GM19467 (cell line): ENCODE data around the gene UBR7.
A peak's percentile ranks its signal among the peaks of the same experiment; 100 is the strongest.
"Not testable (repeated sequence)": the region's sequence is repeated elsewhere in the genome, so short reads cannot be mapped to it uniquely, and the experiment has no call there.

Source experiments
- ATAC-seq: cut with Tn5 transposase; IDR thresholded peaks from one replicate; pipeline ENCODE4 v1.9.1; 2021; ENCODE audit warnings: mild to moderate bottlenecking, moderate library complexity; ENCODE audit not compliant: unreplicated experiment

Gene UBR7, protein sequence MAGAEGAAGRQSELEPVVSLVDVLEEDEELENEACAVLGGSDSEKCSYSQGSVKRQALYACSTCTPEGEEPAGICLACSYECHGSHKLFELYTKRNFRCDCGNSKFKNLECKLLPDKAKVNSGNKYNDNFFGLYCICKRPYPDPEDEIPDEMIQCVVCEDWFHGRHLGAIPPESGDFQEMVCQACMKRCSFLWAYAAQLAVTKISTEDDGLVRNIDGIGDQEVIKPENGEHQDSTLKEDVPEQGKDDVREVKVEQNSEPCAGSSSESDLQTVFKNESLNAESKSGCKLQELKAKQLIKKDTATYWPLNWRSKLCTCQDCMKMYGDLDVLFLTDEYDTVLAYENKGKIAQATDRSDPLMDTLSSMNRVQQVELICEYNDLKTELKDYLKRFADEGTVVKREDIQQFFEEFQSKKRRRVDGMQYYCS

GRCh38 chr14:93206793-93207467 lies at the start of gene UBR7, which contains the start of gene GON7:
Gene UBR7, plus strand, starts transcription at chr14:93207256. Its CDS starts 36 bp downstream, at chr14:93207292.
Gene GON7, minus strand, starts transcription at chr14:93207065. Its CDS starts 28 bp downstream, at chr14:93207037.
- ATAC-seq = peak; percentile 80

GRCh38 chr14:93158349-93158748 lies 48.7 kb upstream of the UBR7 start:
- not testable (repeated sequence) for ATAC-seq

GRCh38 chr14:93159625-93160352 lies 47.3 kb upstream of the UBR7 start:
- ATAC-seq = not testable (repeated sequence)

- ATAC-seq = no peak
Measured at GRCh38 chr14:93160353-93160801, 46.7 kb upstream of the UBR7 start.

GRCh38 chr14:93161411-93161940 lies 45.6 kb upstream of the UBR7 start:
- no peak for ATAC-seq

DNA sequence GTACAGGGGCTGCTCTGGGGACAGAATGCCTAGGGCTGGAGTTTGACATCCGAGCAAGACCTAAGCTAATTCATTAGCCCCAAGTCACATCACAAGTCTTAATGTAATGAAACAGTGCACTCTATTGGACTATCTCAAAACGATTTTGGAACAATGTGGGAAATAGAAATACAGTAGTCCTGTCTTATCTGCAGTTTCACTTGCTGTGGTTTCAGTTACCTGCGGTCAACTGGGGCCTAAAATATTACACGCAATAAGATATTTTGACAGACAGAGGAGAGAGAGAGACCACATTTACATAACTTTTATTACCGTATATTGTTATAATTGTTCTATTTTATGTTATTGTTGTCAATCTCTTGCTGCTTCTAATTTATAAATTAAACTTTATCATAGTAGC lies 43.5 kb upstream of the UBR7 start:
- ATAC-seq = no peak

DNA sequence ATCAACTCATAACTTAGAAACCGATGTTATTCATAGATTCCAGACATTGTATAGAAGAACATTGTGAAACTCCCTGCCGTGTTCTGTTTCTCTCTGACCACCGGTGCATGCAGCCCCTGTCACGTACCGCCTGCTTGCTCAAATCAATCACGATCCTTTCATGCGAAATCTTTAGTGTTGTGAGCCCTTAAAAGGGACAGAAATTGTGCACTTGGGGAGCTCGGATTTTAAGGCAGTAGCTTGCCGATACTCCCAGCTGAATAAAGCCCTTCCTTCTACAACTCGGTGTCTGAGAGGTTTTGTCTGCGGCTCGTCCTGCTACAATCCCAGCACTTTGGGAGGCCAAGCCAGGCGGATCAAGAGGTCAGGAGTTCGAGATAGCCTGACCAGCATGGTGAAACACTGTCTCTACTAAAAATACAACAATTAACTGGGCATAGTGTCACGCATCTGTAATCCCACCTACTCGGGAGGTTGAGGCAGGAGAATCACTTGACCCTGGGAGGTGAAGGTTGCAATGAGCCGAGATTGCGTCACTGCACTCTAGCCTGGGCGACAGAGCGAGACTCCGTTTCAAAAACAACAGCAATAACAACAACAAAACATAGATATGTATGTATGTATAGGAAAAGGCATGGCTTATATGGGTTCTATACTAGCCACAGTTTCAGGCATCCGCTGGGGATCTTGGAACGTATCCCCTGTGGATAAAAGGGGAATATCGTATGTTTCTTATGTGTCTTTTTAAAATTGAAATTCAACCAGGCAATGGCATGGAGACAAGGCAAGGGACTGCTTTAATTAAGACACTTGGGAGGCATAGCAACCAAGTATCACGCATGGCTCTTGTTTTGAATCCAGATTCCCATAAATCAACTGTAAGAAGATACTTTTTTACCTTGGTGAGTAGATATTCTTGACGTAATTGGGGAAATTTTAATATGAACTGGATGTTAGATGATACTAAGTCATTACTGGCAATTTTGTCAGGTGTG lies 41.5 kb upstream of the UBR7 start:
- not testable (repeated sequence) for ATAC-seq

- not testable (repeated sequence) for ATAC-seq
Measured at GRCh38 chr14:93168610-93169009, 38.4 kb upstream of the UBR7 start.

GRCh38 chr14:93169619-93170018 lies 37.4 kb upstream of the UBR7 start:
- ATAC-seq = not testable (repeated sequence)

DNA sequence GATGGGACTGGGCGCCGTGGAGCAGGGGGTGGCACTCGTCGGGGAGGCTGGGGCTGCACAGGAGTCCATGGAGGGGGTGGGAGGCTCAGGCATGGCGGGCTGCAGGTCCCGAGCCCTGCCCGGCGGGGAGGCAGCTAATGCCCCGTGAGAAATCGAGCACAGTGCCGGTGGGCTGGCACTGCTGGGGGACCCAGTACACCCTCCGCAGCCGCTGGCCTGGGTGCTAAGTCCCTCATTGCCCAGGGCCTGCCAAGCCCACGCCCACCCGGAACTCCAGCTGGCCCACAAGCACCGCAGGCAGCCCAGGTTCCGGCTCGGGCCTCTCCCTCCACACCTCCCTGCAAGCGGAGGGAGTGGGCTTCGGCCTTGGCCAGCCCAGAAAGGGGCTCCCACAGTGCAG lies 36.9 kb upstream of the UBR7 start:
- not testable (repeated sequence) for ATAC-seq

DNA sequence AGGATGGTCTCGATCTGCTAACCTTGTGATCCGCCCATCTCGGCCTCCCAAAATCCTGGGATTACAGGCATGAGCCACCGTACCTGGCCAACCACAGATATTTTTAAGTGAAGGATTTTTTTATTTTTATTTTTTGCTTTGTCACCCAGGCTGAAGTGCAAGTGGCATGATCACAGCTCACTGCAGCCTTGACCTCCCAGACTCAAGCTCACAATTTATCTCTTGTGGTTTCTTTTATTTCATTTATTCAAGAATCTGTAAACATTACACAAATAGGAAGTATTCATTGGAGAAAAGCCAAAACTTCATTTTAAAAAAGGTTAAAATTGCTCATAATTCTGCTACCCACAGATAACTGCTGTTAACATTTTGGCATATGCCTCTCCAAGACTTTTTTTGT lies 35.7 kb upstream of the UBR7 start:
- ATAC-seq = no peak

DNA sequence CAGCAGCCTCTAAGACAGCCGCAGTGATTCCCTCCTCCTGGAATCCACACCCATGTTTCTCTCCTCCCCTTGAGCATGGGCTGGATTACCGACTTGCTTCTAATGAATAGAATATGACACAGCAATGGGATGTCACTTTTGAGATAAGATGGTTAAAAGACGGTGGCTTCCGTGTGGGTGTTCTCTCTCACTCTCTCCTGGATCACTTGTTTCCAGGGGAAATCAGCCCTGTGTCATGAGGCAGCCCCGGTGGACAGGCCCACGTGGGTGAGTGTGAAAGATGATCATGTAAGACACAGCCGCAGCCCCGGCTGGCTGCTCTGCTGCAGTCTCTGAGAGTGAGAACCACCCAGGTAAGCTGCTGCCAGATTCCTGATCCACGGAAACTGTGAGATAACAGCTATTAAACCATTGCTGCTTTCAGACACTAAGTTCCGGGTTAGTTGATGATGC lies 33.1 kb upstream of the UBR7 start:
- ATAC-seq = no peak

- ATAC-seq = not testable (repeated sequence)
Measured at GRCh38 chr14:93174731-93175130, 32.3 kb upstream of the UBR7 start.

DNA sequence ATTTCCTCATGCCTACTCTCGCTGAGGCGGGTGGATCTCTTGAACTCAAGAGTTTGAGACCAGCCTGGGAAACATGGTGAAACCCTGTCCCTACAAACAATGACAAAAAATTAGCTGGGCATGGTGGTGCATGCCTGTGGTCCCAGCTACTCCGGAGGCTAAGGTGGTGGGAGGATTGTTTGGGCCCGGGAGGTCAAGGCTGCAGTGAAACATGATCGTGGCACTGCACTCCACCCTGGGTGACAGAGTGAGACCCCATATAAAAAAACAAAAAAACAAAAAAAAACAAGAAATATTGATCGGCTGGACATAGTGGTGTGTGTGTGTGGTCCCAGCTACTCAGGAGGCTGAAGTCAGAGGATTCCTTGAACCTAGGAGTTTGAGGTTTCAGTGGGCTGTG lies 31.6 kb upstream of the UBR7 start:
- ATAC-seq = no peak

GRCh38 chr14:93183596-93184317 lies 23.3 kb upstream of the UBR7 start:
- ATAC-seq = no peak

- peak; percentile 77 for ATAC-seq
Measured at GRCh38 chr14:93184391-93185348, 22.4 kb upstream of the UBR7 start, which contains the start of the genes LYSET and MOAP1. Gene LYSET, plus strand, starts transcription at chr14:93185317. Its CDS starts 89 bp downstream, at chr14:93185406. Gene MOAP1, minus strand, starts transcription at chr14:93184897. Its CDS starts 655 bp downstream, at chr14:93184242.

- ATAC-seq = peak; percentile 4
Measured at GRCh38 chr14:93185349-93185720, 21.7 kb upstream of the UBR7 start.

- no peak for ATAC-seq
Measured at GRCh38 chr14:93186466-93186865, 20.6 kb upstream of the UBR7 start.
